GM20000 (cell line): ENCODE results near the gene ID3.
"Not testable (repeated sequence)": the region's sequence is repeated elsewhere in the genome, so short reads cannot be mapped to it uniquely, and the experiment has no call there.

Experiments
- DNase-seq: peaks from one replicate; pipeline ENCODE4 v3.0.0; 2012; ENCODE audit warnings: low spot score
- TF ChIP-seq, protein P1 (sequence below): IDR thresholded peaks from 2 replicates; pipeline ENCODE4 v1.5.1; 2012; ENCODE audit warnings: mild to moderate bottlenecking, control low read depth; ENCODE audit errors: extremely low read depth, missing control alignments

Gene ID3

DNA sequence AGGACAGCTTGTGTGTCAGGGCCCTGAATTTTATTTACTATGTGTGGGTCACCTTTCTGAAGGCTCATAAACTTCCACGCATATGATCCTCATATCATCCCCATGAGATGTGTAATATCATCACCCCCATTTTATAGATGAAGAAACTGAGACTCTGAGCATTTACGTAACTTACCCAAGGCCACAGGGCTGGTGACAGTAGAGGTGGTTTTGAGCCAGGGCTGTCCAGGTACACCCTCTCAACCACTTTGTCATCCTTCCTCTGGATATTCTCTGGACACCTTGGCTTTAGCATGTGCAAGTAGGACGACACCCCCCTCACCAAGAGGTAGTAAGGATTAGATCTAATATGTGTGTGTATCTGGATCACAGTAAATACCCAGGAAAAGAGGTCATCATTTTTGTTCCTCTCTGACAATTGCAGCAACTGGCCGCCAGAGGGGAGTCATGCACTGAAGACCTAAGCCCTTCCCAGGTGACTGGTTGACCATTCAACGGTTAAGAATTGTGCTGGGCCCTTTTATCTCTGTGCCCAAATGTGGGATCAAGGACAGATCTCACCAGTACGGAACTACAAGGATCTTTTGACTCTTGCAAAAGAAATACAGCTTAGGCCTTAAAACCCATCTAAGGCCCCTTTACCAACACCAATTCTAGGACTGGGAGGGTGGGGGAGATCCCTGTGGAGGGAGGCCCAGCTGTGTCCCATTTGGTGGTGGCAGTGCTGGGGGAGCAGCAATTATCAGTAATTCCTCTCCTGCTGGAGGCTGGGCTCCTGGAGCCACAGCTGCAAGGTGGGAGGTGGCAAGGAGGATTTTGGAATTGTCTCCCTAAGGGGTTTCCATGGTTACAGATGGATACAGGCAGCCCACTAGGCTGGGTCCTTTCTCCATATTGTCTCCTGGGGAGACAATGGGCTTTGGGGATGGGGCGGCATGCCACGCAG, 14.6 kb downstream of the ID3 start:
- TF ChIP-seq, protein P1, sequence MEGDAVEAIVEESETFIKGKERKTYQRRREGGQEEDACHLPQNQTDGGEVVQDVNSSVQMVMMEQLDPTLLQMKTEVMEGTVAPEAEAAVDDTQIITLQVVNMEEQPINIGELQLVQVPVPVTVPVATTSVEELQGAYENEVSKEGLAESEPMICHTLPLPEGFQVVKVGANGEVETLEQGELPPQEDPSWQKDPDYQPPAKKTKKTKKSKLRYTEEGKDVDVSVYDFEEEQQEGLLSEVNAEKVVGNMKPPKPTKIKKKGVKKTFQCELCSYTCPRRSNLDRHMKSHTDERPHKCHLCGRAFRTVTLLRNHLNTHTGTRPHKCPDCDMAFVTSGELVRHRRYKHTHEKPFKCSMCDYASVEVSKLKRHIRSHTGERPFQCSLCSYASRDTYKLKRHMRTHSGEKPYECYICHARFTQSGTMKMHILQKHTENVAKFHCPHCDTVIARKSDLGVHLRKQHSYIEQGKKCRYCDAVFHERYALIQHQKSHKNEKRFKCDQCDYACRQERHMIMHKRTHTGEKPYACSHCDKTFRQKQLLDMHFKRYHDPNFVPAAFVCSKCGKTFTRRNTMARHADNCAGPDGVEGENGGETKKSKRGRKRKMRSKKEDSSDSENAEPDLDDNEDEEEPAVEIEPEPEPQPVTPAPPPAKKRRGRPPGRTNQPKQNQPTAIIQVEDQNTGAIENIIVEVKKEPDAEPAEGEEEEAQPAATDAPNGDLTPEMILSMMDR = peak; percentile 57
- DNase-seq = peak; percentile 69

DNA sequence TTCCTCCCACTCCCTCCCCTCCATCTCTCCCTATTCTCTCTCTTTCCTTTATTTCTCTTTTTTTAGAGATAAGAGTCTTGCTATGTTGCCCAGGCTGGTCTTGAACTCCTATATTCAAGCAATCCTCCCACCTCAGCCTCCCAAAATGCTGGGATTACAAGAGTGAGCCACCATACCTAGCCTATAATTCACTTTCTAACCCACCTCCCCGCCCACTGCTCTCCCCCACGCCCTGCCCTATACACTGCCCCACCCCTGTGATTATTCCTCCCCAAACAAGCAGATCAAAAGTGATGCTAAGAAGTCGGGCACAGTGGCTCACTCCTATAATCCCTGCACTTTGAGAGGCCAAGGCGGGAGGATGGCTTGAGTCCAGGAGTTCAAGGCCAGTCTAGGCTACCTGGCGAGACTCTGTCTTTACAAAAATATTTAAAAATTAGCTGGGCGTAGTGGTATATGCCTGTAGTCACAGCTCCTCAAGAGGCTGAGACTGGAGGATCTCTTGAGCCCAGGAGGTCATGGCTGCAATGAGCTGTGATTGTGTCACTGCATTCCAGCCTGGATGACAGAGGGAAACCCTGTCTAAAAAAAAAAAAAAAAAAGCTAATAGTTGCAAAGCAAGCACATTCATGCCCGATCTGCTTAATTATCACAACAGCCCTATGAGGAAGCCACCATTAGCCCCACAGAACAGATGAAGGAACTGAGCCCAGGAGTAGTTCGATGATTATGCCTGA, 15.4 kb downstream of the ID3 start:
- TF ChIP-seq, protein P1 = no peak
- DNase-seq = no peak

DNA sequence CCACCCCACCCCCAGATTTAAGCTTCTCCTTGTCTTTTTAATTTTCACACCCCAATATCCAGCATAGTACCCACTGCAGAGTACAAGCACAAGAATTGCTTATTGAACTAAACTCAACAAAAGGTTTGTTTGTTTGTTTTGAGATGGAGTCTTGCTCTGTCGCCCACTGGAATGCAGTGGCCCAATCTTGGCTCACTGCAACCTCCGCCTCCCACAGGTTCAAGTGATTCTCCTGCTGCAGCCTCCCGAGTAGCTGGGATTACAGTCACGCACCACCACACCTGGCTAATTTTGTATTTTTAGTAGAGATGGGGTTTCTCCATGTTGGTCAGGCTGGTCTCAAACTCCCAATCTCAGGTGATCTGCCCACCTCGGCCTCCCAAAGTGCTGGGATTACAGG, 16.4 kb downstream of the ID3 start:
- DNase-seq = not testable (repeated sequence)

DNA sequence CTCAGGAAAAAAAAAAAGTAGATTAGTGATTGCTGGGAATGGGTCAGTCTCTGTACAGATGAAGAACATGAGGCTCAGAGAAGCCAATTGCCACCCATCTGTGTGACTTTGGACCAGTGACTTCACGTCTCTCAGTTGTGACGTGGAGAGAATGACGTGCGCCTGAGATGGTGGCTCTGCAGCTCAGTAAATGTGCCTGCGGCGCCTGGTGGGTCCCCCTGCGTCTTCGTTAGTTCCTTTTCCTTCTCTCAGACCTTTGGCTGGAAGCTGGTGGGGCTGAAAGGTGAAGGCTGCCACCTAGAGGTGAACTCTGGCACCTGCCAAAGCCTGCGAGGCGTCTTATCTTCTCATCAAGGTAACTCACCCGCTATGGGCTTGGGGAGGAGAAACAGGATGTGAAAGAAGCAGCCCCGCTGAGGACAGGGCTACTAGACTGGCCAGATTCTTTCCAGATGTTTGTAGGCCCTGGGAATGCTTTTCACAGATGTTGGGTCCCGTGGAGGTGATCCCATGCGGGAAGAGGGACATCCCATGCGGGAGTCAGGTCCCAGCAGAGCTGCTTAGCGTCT, 19.5 kb downstream of the ID3 start:
- DNase-seq = peak; percentile 88
- TF ChIP-seq, protein P1 = peak; percentile 91

DNA sequence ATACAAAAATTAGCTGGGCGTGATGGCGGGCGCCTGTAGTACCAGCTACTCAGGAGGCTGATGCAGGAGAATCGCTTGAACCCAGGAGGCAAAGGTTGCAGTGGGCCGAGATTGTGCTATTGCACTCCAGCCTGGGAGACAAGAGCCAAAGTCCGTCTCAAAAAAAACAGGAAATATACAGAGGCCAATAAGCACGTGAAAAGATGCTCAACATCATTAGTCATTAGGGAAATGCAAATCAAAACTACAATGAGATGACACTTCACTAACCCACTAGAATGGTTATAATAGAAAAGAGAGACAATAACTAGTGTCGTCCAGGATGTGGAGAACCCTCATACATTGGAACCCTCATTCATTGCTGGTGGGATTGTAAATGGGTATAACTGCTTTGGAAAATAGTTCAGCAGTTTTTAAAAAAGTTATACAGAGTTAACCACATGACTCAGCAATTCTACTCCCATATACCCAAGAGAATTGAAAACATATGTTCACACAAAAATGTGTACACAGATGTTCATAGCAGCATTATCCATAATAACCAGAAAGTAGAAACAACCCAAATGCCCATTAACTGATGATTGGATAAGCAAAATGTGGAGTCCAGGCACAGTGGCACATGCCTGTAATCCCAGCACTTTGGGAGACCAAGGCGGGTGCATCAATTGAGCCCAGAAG, 21.9 kb downstream of the ID3 start:
- TF ChIP-seq, protein P1 = no peak
- no peak for DNase-seq

DNA sequence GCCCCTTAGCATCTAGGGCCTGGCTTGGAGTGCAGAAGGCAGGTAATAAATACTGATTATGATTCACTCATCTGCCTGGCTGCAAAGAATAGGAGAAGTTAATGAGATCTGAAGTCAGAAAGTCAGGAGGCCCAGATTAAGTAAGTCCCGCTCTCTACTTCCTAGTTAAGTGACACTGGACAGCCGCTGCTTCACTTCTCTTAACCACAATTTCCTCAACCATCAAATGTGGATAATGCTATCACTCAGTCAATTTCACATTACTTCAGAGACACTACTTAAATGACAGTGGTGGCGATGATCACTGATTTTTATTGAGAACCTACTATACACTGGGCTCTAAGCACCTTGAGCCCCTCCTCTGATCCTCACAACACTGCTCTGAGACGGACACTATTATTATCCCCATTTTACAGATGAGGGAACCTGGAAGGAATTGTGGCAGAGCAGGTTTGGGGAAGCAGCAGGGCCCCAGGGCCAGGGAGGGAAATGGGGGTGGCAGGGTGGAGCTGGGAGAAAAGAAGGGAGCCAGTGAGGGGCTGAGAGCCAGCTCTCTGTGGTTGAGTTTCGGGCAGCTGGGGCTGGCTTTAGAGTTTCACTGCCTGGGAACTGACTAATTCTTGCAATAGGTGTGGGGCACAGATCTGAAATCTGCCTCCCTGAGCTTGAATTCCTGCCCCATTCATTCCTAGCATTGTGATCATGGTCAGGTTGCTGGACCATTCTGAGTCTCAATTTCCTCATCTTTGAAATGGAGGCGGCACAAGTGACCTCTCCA, 25.9 kb downstream of the ID3 start:
- TF ChIP-seq, protein P1 = no peak
- DNase-seq = no peak

DNA sequence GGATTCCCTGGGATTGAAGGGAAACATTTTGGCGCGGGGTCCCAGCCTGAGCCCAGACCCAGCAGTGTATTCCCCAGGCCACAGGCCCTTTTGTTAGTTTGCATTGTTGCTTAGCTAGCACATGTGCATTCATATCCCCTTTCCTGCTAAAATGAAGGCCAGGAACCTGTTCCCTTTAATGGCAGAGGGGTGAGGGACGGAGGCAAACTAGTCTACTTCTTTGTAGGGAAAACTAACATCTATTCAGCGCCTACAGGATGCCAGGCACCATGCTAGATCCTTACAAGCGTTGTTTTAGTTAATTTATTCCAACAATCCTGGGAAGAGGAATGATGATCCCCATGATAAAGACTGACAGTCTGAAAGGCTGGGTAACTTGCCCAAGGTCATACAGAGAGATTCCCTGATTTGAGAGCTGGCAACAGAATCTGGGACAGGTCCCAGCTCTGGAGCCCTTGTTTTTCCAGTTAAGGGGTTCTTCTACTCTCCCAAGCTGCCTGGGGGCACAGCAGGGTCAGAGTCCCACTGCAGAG, 27.7 kb downstream of the ID3 start:
- no peak for DNase-seq
- TF ChIP-seq, protein P1 = no peak
